Caki2 (cell line): ENCODE data around the gene RSL1D1. TPM values are rescaled to one million over a fixed set of nuclear protein-coding genes. Genes with fewer than 3 reads are reported as not detected.
A peak's percentile ranks its signal among the peaks of the same experiment; 100 is the strongest.
"Not testable (repeated sequence)": the region's sequence is repeated elsewhere in the genome, so short reads cannot be mapped to it uniquely, and the experiment has no call there.

ENCODE experiments used
- DNase-seq: peaks from one replicate; pipeline ENCODE4 v3.0.0-alpha.2; 2015; ENCODE audit warnings: low read depth
- in situ Hi-C: cut with HindIII; loops from 2 replicates; pipeline ENCODE4 v1.10.0; 2016; ENCODE audit warnings: low sequenced_read_pairs, low pct_unique_long_range_greater_than_20kb, mixed read lengths
- total RNA-seq: library from RNA; depleted of rRNA; stranded (reverse); fragments of >200 nt; shearing (Covaris generic); gene quantifications from 2 replicates; pipeline ENCODE4 v1.2.3, GENCODE V29; 2014; ENCODE audit warnings: low replicate concordance

RSL1D1 gene
- total RNA-seq, 1 experiment from 2014 or later: 196 TPM

DNA sequence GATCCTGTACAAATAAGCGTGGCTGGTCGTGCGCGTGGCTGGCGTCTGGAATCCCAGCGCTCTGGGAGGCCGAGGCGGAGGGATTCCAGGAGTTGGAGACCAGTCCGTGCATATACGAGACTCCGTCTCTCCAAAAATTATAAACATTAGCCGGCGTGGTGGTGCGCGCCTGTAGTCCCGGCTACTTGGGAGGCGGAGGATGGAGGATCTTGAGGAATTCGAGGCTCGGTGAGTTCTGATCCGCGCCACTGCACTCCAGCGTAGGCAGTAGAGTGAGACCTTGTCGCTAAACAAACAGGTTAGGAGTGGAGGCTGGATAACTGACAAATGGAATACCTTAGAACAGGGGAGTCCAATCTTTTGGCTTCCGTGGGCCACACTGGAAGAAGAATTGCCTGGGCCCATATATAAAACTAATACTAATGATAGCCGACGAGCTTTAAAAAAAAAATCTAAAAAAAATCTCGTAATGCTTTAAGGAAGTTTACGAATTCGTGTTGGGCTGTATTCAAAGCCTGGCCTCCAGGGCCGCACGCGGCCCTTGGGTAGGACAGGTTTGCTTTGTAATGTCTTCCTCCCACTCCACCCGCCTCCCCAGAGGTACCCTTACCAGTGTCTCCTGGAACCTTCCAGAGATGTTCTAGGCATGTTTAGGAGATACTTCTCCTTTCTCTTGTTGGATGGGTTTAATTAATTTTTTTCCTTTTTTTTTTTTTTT lies 909 bp upstream of the RSL1D1 start:
- DNase-seq: peak; percentile 57
- in situ Hi-C loops: no loop called here

DNA sequence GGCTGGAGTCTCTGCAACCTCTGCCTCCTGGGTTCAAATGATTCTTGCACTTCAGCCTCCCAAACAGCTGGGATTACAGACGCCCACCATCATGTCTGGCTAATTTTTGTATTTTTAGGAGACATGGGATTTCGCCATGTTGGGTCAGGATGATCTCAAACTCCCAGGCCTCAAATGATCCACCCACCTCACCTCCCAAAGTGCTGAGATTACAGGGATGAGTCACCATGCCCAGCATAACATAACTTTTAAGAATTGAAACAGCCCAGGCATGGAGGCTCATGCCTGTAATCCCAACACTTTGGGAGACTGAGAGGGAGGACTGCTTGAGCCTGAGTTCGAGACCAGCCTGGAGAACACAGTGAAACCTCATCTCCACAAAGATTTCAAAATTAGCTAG lies 2.5 kb downstream of the RSL1D1 start:
- DNase-seq: no peak
- in situ Hi-C loops: no loop called here

DNA sequence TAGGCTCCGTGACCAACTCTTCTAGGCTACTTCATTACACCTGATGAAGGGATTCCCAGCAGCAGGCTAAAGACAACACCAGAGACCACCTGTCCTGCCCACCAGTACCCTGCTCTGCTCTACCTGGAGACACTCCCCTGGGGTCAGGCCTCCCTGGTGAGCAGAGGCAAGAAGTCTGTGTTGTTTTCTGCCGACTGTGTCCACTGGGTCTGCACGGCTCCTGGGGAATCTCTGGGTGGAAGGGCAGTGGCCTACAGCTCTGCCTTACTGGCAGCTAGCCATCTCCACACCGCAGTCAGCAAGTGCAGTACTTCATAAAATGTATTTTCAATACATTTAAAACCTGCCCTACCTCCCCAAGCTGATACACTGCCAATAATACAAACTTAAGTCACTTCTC lies 6.8 kb downstream of the RSL1D1 start:
- DNase-seq: no peak
- in situ Hi-C loops: no loop called here

DNA sequence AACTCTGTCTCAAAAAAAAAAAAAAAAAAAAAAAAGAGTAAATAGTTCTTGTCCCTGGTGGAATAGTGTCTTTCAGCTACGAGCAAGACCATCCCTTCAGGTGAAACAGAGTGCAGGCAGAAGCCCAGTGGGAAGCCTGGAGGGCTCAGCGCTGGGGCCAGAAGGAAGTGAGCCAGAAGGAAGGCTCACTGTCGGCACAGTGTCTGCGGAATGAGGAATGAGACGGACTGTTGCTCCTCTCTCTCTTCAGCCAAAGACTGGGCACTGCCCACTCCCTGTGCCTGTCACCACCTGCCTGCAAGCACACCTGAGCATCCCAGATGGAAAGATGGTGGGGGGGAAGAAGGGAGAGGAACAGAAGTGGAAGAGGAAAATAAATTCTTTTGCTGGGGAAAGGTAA lies 7.5 kb downstream of the RSL1D1 start:
- DNase-seq: no peak
- in situ Hi-C loops: no loop called here

DNA sequence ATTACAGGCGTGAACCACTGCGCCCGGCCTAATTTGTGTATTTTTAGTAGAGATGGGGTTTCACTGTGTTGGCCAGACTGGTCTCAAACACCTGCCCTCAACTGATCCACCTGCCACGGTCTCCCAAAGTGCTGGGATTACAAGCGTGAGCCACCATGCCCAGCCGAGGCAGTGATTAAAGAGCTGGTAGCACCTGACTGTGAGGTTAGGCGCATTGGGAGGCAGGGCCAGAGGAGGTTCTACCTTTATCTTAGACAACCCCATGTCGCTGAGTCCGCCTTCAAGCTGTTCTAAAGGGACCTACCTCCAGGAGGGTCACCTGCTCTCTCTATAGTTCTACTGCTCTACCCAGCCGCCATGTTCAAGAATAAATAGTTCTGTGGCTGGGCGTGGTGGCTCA lies 8.1 kb downstream of the RSL1D1 start:
- DNase-seq: no peak
- in situ Hi-C loops: no loop called here

DNA sequence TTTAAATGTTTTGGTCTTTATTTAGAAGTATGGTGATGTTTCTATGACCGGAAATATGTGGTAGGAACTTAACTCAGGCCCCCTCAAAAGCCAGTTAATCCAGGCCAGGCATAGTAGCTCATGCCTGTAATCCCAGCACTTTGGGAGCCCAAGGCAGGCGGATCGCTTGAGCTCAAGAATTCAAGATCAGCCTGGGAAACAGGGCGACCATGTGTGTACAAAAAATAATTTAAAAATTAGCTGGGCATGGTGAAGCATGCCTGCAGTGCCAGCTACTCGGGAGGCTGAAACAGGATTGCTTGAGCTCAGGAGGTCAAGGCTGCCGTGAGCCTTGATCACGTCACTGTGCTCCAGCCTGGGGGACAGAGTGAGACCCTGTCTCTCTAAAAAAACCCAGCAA lies 10.3 kb downstream of the RSL1D1 start:
- in situ Hi-C loops: no loop called here
- DNase-seq: no peak

DNA sequence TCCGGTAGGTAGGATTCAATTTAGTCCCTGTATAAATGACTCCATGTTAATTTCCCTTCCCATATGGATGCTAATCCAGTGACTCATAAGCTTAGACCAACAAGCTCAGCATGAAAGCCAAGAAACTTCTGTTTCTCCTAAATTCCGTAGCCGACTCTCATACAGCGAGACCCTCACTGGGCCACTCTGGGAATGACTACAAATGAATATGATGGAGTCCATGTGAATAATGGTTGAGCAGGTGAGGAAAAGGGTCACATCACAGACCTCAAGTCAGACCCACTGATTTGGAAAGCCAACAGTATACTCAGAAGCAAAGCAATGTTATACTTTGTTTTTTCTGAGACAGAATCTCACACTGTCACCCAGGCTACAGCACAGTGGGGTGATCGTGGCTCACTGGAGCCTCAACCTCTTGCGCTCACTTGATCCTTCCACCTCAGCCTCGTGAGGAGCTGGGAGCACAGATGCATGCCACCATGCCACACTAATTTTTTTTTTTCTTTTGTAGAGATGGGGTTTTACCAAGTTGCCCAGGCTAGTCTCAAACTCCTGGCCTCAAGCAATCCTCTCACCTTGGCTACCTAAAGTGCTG lies 14.6 kb downstream of the RSL1D1 start:
- DNase-seq: peak; percentile 68
- in situ Hi-C loops: no loop called here

DNA sequence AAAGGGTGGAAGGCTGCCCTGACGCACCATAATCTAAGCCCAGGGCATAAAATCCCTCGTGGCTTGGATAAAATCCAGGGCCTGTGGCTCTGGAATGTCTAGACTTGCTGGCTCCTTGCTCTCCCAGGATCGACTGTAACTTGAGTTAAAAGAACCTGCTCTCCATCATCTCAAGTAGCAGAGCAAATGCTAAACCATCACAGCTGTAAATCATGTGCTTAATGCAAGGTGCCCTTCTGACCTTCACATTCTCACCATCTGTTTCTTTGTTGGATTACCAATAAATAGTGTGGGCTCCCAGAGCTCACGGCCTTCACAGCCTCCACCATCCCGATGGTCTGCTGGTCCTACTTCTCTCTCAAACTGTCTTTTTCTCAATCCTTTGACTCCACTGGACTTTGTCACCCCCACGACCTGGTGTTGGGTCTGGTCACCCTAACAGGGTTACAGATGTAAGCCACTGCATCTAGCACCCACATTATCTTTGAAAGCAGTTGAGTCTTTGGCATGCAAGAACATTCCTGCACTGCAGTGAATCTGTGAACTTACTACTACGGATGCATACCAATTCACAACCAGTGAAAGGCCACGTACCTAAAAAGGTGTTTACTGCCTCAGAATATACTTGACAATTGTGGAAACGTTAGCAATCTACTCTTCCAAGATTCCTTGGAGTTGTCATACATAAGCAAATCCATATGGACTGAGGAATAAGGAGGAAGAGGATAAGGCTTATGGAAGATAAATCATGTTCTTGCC lies 15.3 kb downstream of the RSL1D1 start:
- in situ Hi-C loops: no loop called here
- DNase-seq: peak; percentile 29

DNA sequence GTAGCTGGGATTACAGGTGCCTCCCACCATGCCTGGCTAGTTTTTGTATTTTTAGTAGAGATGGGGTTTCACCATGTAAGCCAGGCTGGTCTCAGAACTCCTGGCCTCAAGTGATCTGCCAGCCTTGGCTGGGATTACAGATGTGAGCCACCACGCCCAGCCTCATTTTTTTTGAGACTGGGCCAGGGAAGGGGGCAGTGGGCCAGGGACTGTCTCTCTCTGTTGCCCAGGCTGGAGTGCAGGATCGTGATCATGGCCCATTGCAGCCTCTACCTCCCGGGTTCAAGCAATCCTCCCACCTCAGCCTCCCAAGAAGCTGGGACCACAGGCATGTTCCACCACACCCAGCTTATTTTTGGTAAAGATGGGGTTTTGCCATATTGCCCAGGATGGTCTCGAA lies 16.0 kb downstream of the RSL1D1 start:
- in situ Hi-C loops: no loop called here
- no peak for DNase-seq

DNA sequence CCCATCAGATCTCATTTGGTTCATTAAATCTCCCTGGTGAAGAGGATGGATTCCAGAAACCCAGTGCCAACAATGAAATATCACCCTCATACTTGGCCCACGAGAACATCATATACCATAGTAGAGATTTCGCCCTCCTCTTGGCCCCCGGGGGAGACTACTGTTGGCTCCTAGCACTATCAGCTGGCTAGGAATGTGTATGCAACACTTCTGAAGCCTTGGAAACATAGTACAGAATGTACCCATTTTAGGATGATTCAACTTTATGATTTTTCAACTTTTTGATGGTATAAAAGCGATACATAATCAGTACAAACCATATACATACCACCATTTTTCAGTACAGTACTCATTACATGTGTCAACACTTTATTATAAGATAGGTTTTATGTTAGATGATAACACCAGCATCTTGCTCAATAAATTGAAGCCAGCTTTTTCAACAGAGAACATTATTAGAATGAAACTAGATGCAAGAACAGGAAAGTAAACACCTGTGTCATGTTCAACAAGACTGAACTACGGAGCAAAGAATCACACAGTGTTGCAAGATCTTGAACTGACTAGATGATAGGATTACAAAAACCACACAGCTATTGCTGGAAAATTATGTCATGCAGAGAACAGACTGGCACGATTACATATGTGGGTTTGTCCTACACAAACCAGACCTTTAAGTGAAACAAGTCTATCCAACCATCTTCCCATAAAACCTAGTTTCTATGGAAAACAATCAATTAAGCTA lies 17.2 kb downstream of the RSL1D1 start:
- no peak for DNase-seq
- in situ Hi-C loops: no loop called here

DNA sequence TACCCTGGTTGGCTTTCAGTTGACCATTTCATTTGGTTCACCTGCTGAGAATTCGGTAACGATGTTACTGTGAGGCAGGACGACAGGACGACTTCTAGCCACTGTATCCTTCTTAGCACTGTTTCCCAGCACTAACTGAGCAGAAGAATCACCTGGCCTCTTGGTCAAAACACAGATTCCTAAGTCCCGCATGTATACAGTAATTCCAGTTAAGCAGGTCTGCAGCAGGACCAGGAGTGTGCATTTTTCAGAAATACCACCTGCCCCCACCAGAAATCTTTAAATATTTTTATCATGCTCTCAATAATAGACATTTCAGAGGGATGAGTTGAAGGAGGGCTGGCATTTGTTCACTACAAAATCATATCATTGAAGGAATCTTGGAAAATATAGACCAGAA lies 22.6 kb downstream of the RSL1D1 start:
- DNase-seq: no peak
- in situ Hi-C loops: no loop called here

DNA sequence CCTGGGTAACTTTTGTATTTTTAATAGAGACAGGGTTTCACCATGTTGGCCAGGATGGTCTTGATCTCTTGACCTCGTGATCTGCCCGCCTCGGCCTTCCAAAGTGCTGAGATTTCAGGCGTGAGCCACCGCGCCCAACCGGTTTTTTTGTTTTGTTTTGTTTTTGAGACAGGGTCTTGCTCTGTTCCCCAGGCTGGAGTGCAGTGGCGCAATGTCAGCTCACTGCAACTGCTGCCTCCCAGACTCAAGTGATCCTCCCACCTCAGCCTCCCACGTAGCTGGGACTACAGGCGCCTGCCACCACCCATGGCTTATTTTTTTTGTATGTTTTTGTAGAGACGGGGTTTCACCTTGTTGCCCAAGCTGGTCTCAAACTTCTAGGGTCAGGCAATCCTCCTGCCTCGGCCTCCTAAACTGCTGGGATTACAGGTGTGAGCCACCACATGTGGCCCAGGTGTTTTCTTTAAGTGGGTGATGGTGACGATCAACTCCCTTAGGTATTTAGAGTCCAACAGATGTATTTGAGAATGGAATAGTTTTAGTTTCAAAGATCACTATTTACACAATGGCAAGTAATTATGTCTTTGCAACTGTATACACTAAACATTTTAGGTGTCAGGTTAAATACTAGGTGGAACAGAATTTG lies 25.7 kb downstream of the RSL1D1 start:
- DNase-seq, in situ Hi-C loops: not testable (repeated sequence)

DNA sequence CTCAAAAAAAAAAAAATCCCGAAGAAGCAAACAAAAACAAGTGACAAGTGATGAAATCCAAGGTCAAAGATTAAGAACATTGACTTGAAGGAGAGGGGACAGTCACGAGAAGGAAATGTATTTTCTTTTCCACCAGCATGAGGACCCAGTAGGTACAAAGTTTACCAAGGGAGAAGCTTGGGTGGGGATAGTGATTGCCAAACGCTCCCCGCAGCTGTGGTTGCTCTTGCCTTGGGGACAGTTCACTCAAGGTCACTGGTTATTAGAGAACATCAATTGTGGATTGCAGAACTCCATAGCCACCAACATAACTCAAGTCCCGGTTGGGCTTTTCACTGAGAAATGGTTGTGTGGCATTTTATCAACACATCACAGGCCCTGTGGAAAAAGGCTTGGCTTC lies 27.0 kb downstream of the RSL1D1 start:
- no peak for DNase-seq
- in situ Hi-C loops: no loop called here

DNA sequence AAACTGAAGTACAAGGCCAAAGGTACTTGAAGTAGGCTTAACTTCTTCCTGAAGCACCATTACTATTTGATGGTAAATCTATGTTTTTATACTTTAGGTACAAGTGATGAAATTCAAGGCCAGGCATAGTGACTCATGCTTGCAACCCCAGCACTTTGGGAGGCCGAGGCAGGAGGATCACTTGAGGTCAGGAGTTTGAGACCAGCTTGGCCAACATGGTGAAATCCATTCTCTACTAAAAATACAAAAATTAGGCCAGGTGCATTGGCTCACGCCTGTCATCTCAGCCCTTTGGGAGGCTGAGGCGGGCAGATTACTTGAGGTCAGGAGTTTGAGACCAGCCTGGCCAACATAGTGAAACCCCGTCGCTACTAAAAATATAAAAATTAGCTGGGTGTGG lies 27.7 kb downstream of the RSL1D1 start:
- in situ Hi-C loops, DNase-seq: not testable (repeated sequence)

DNA sequence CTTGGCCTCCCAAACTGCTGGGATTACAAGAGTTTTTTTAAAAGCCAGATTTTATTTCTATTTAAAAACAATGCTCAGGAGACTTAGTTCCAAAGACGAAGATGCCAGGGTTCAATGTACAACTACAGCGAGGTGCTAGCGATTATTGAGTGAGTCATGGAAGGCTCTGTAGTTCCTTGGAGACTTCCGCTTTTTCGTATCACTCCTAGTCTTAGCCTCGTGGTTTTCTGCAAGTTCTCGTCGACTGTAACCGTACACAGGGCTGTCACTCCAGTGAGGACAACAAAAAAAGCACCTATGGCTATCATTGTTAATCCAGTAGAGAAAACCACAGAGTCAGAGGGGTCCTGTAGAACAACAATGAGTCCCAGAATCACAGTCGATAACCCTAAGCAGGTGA lies 31.5 kb downstream of the RSL1D1 start:
- in situ Hi-C loops: no loop called here

DNA sequence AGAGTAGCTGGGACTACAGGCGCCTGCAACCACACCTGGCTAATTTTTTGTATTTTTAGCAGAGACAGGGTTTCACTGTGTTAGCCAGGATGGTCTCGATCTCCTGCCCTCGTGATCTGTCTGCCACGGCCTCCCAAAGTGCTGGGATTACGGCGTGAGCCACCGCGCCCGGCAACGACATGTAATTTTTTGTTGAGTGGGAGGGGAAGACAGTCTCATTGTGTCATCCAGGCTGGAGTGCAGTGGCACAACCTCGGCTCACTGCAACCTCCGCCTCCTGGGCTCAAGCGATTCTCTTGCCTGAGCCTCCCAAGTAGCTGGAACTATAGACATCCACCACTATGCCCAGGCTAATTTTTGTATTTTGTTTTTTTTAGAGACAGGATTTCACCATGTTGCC lies 32.4 kb downstream of the RSL1D1 start:
- in situ Hi-C loops, DNase-seq: not testable (repeated sequence)

More for the DNA sequence above, 31.5 kb downstream of the RSL1D1 start:
- DNase-seq: no peak

DNA sequence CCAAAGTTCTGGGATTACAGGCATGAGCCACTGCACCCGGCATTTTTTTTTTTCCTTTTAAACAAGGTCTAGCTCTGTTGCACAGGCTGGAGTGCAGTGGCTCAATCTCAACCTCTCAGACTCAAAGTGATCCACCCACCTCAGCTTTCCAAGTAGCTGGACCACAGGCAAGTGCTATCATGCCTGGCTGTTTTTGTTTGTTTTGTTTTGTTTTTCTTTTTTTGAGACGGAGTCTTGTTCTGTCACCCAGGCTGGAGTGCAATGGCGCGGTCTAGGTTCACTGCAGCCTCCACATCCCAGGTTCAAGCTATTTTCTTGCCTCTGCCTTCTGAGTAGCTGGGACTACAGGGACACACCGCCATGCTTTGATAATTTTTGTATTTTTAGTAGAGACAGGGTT lies 35.2 kb downstream of the RSL1D1 start:
- in situ Hi-C loops: no loop called here

DNA sequence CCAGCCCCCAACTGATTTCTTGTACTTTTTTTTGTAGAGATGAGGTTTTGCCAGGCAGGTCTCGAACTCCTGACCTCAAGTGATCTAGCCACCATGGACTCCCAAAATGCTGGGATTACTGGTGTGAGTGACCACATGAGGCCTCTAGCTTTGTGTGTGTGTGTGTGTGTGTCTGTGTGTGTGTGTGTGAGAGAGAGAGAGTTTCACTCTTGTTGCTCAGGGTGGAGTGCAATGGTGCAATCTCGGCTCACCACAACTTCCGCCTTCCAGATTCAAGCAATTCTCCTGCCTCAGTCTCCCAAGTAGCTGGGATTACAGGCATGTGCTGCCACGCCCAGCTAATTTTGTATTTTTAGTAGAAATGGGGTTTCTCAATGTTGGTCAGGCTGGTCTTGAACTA lies 36.5 kb downstream of the RSL1D1 start:
- in situ Hi-C loops, DNase-seq: not testable (repeated sequence)

More for the DNA sequence above, 35.2 kb downstream of the RSL1D1 start:
- DNase-seq: no peak
